D721Med (cell line): ENCODE data around the gene NTNG1.

ENCODE experiments used
- DNase-seq: peaks from one replicate; pipeline ENCODE4 v3.0.0; 2011; ENCODE audit warnings: low spot score; ENCODE audit not compliant: insufficient read length
- FAIRE-seq: peaks from 2 replicates; lab custom pipeline; 2011; peaks lifted over from hg19 to GRCh38; lab: Jason Lieb, UNC
- CTCF ChIP-seq: IDR thresholded peaks from 2 replicates; pipeline ENCODE4 v1.5.1; 2012; ENCODE audit warnings: mild to moderate bottlenecking, control low read depth; ENCODE audit not compliant: insufficient read depth; ENCODE audit errors: missing control alignments

The NTNG1 gene

GRCh38 chr1:107486349-107486748 is 345.5 kb downstream of the NTNG1 start:
- TF ChIP-seq CTCF: no peak
- FAIRE-seq: no peak
- no peak for DNase-seq

GRCh38 chr1:107487506-107487905 is 346.7 kb downstream of the NTNG1 start:
- FAIRE-seq (no peak), DNase-seq (no peak)
- no peak for TF ChIP-seq CTCF

GRCh38 chr1:107491582-107491981 is 350.7 kb downstream of the NTNG1 start:
- no peak for DNase-seq
- FAIRE-seq: no peak
- no peak for TF ChIP-seq CTCF

GRCh38 chr1:107493111-107493716 is 352.4 kb downstream of the NTNG1 start:
- no peak for DNase-seq
- no peak for TF ChIP-seq CTCF
- no peak for FAIRE-seq

- FAIRE-seq (no peak), DNase-seq (no peak)
- TF ChIP-seq CTCF: no peak
Observed at GRCh38 chr1:107494061-107494460, 353.2 kb downstream of the NTNG1 start.

- DNase-seq: no peak
- no peak for TF ChIP-seq CTCF
- no peak for FAIRE-seq
Observed at GRCh38 chr1:107496002-107496401, 355.2 kb downstream of the NTNG1 start.

GRCh38 chr1:107499139-107499744 is 358.4 kb downstream of the NTNG1 start:
- TF ChIP-seq CTCF: no peak
- no peak for FAIRE-seq
- no peak for DNase-seq
